Cardiac muscle cell (in vitro differentiated cells and primary cell): ENCODE data around the gene NUP85. TPM values are rescaled to one million over a fixed set of nuclear protein-coding genes. Genes with fewer than 3 reads are reported as not detected.

ENCODE experiments used
- DNase-seq, 2 donors: peaks; one replicate each; pipeline versions ENCODE4 v3.0.0 to v3.0.0-alpha.2; 2010 to 2017; ENCODE audit warnings: low read depth in 1 of 2, low spot score in 1 of 2
- H3K27ac ChIP-seq: fragments of 200-600 bp; sonication (generic); 2 replicates; pipeline ENCODE4 v1.5.1; 2016
- H3K27me3 ChIP-seq: fragments of 200-600 bp; sonication (generic); 2 replicates; pipeline ENCODE4 v1.6.0; 2016; ENCODE audit warnings: control low read depth
- H3K36me3 ChIP-seq: fragments of 200-600 bp; sonication (generic); 2 replicates; pipeline ENCODE4 v1.5.1; 2016; ENCODE audit warnings: control low read depth
- H3K4me1 ChIP-seq: fragments of 200-600 bp; sonication (generic); 2 replicates; pipeline ENCODE4 v1.8.1; 2017; ENCODE audit warnings: low read depth, mild to moderate bottlenecking, mixed run types
- H3K4me3 ChIP-seq: fragments of 200-600 bp; sonication (generic); 2 replicates; pipeline ENCODE4 v1.5.1; 2016; ENCODE audit warnings: mild to moderate bottlenecking
- H3K9me3 ChIP-seq: fragments of 200-600 bp; sonication (generic); 2 replicates; pipeline ENCODE4 v1.5.1; 2017; ENCODE audit warnings: low read depth, mild to moderate bottlenecking, control low read depth
- polyA plus RNA-seq: library from polyadenylated mRNA; unstranded; fragments of >200 nt; fragmentation: Nextera tagmentation; extraction: Ambion mirVana; gene quantifications from 2 replicates; pipeline ENCODE4 v1.2.1, GENCODE V29; 2016
- total RNA-seq: library from RNA; depleted of rRNA; stranded (reverse); fragments of >200 nt; gene quantifications from 2 replicates; pipeline ENCODE4 v1.2.3, GENCODE V29; 2016
- TF ChIP-seq, protein P1 (sequence below): IDR thresholded peaks from 2 replicates; pipeline ENCODE4 v1.5.1; 2012; ENCODE audit warnings: low read depth, mild to moderate bottlenecking, low read length

NUP85 gene
- total and polyA plus RNA-seq, 2 experiments from 2014 or later, result 23.4 to 51.9 TPM

DNA sequence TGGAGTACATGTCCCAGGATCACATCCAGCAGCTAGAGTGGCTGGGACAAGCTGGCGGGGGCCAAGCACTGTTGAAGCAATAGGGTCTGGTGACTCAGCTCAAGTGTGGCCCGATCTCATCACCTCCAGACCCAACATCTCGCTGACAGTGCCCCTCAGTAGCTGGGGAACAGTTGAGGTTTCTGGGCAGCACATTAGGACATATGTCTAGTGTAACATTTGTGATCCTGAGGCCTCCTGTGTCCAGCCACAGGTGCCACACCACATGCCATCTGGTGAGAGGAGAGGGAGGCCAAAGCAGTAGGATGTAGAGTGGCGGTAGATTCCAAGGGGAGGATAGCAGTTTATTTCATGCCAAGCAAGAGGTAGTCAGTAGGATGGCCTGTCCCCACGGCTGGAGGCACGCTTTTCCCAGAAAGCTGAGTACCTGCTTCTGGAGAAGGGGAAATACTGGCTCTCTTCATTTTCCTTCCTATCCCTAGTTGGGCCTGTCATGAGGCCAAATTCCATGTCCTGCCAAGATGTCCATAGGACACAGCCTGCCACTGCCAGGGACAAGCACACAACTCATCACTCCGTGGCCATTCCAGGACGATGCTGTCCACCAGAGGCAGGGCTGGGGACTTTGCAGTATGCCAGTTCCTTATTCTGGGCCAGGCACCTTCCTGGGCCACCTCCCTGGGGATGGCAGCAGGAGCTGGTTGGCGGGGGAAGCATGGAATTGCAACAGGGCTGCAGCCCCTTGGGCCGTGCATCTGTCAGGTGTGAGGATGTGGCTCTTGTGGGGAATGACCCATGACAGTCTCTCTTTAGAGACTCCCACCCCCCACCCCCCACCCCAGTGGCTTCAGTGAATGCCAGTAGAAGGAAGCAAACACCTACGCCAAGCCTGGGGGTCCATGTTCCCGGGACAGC is 31.9 kb downstream of the NUP85 start:
- H3K4me3 ChIP-seq, result no peak overlapping the region
- DNase-seq, result no peak
- H3K27ac ChIP-seq, result peak overlapping the region; percentile 11
- no peaks in the 10 kb centered on the region for H3K4me1 ChIP-seq
- no peaks in the 10 kb centered on the region for H3K27me3 ChIP-seq
- peaks cover 36% of the 10 kb centered on the region for H3K36me3 ChIP-seq
- TF ChIP-seq, protein P1, sequence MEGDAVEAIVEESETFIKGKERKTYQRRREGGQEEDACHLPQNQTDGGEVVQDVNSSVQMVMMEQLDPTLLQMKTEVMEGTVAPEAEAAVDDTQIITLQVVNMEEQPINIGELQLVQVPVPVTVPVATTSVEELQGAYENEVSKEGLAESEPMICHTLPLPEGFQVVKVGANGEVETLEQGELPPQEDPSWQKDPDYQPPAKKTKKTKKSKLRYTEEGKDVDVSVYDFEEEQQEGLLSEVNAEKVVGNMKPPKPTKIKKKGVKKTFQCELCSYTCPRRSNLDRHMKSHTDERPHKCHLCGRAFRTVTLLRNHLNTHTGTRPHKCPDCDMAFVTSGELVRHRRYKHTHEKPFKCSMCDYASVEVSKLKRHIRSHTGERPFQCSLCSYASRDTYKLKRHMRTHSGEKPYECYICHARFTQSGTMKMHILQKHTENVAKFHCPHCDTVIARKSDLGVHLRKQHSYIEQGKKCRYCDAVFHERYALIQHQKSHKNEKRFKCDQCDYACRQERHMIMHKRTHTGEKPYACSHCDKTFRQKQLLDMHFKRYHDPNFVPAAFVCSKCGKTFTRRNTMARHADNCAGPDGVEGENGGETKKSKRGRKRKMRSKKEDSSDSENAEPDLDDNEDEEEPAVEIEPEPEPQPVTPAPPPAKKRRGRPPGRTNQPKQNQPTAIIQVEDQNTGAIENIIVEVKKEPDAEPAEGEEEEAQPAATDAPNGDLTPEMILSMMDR, result no peak
- H3K9me3 ChIP-seq, result no peaks in the 10 kb centered on the region

DNA sequence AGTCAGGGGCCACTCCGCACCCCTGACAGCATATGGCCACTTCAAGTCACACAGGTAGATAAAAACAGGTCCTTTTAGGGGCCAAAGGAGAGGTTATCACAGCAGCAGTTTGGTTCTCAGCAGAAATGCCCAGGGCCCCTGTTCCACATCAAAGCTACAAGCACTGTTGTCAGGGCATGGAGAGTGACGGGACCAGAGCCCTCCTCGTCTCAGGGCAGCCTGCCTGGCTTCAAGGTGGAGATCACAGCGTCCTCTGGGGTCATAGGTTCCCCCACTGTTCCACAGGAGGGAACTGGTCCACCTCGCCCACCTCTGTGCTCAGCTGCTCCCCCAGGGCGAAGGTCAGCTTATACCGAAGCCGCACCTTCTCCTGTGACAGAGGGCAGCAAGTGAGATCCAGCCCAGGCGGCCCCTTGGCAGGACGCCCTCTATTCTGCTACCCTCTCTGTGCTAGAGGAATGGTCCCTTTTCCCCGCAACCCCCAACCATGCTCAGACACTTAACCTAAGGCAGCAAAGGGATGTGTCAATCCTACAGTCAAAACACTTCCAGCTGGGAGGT is 32.6 kb downstream of the NUP85 start:
- no peak for DNase-seq

DNA sequence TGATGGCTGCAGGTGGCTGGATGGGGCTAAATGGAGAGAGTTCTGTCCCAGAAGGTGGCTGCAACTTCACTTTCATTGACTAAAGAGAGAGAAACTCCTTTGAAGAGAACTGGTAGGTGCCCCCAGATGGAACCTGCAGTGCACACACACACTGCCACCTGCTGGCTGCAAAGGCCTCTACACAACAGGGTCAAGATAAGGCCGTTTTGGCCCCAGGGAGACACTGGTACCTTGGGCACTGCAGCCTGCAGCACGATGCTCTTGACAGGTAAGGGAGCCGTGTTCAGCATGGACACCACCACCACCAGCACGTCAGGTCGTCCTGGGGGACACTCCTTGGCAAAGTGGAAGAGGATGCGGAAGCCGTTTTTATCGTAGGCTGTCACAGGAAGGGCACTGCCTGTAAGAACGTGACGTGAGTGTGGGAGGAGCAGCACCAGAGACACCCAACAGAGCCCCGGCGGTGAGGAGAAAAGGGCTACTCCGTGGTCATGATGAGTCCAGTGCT is 33.3 kb downstream of the NUP85 start:
- Histone ChIP-seq H3K9me3 (no peaks in the 10 kb centered on the region), H3K27ac (peak overlapping the region; percentile 11), H3K27me3 (no peaks in the 10 kb centered on the region), H3K36me3 (peaks cover 36% of the 10 kb centered on the region), H3K4me1 (no peaks in the 10 kb centered on the region), H3K4me3 (no peak overlapping the region)
- TF ChIP-seq, protein P1, result peak; percentile 90
- DNase-seq, result peak; percentile 68 to 77

More for the DNA sequence above, 32.6 kb downstream of the NUP85 start:
- no peaks in the 10 kb centered on the region for H3K4me1 ChIP-seq
- no peaks in the 10 kb centered on the region for H3K9me3 ChIP-seq
- TF ChIP-seq, protein P1, result no peak
- H3K4me3 ChIP-seq, result no peak overlapping the region
- H3K27ac ChIP-seq, result peak overlapping the region; percentile 11
- H3K27me3 ChIP-seq, result no peaks in the 10 kb centered on the region
- peaks cover 34% of the 10 kb centered on the region for H3K36me3 ChIP-seq

DNA sequence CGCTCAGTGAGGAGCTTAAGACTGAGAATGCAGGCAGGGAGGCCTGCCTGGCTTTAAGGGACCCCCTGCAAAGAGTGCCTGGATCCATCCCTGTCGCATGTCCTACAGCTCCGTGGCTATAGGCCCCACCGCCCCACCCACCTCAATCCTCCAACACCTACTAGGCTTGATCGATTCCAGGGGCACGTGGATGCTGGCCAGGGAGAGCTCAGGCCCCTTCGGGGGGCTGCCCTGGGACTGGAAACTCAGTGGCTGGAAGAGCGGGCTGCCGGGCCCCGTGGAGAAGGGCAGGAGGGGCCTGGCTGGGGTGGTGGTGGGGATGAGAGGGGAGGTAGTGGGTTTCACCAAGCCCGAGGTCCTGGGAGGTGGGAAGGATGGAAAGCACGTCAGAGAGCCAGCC is 33.7 kb downstream of the NUP85 start:
- Histone ChIP-seq H3K4me1 (no peaks in the 10 kb centered on the region), H3K9me3 (no peaks in the 10 kb centered on the region), H3K36me3 (peaks cover 34% of the 10 kb centered on the region), H3K27ac (no peak overlapping the region), H3K27me3 (no peaks in the 10 kb centered on the region), H3K4me3 (no peak overlapping the region)
- DNase-seq, result no peak
- TF ChIP-seq, protein P1, result no peak

DNA sequence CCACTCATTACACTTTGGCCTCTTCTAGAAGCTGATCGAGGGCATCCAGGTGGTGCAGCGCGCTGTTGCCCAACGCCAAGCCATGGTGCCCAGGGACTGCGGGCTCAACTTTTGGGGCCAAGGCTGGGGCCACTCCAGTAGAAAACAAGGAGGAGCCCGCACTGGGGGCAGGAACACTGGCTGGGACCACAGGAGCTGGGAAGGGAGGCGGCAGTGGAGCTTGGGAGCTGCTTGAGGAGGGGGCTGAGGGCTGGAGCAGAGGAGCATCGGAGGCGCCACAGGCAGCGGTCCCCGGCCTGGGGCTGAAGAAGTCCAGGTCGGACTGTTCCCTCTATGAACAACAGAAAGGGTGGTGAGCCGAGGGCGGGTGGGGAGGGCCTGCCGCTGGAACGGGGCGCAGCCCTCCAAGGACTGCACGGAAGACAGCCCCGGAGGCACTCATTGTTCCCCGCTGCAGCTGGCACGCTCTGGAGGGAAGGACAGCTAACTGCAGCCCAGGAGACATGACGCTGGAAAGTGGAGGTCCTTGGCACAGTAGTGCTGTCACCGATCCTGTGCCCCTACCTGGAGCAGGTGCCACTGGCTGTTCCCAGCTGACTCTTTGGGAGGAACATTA is 34.4 kb downstream of the NUP85 start:
- no peak for DNase-seq
- Histone ChIP-seq H3K27me3 (no peaks in the 10 kb centered on the region), H3K36me3 (peaks cover 34% of the 10 kb centered on the region), H3K27ac (peak overlapping the region; percentile 52), H3K4me3 (no peak overlapping the region), H3K9me3 (no peaks in the 10 kb centered on the region), H3K4me1 (no peaks in the 10 kb centered on the region)
- TF ChIP-seq, protein P1, result no peak
